Measurements from ENCODE around the gene FRMD8.

GRCh38 chr11:65433657-65434056 is 47.2 kb downstream of the FRMD8 start:
- TF ChIP-seq CTCF (IDR thresholded peaks at IDR 0.05), result no peak
- no peak for TF ChIP-seq POLR2A (IDR thresholded peaks at IDR 0.05)

All from body of pancreas (tissue), 4 donors.